Colonic mucosa (tissue), 4 donors: ENCODE results near the gene LPIN1. TPM values are rescaled to one million over a fixed set of nuclear protein-coding genes. Genes with fewer than 3 reads are reported as not detected.

Experiments used
- DNase-seq: peaks from one replicate; pipeline ENCODE4 v3.0.0-alpha.2; 2020
- H3K27ac ChIP-seq: fragments of 200-600 bp; one replicate; pipeline ENCODE4 v1.8.0; 2021
- H3K27me3 ChIP-seq: fragments of 200-600 bp; one replicate; pipeline ENCODE4 v1.8.0; 2021
- H3K36me3 ChIP-seq: fragments of 200-600 bp; one replicate; pipeline ENCODE4 v1.8.0; 2021
- H3K4me1 ChIP-seq: fragments of 200-600 bp; one replicate; pipeline ENCODE4 v1.8.0; 2021; ENCODE audit warnings: mild to moderate bottlenecking
- H3K4me3 ChIP-seq: fragments of 200-600 bp; one replicate; pipeline ENCODE4 v1.8.0; 2021
- H3K9ac ChIP-seq, 2 donors: one replicate each; pipeline ENCODE4 v1.7.0; 2013; ENCODE audit warnings: control low read depth in 2 of 2, low read depth in 2 of 2, low read length in 2 of 2
- H3K9me3 ChIP-seq: fragments of 200-600 bp; one replicate; pipeline ENCODE4 v1.8.0; 2021
- CTCF ChIP-seq: fragments of 200-600 bp; IDR thresholded peaks from one replicate; pipeline ENCODE4 v1.8.0; 2022; ENCODE audit warnings: antibody characterized with exemption, mild to moderate bottlenecking
- intact Hi-C: fragments of 100-400 bp; cut with DNase I; formaldehyde crosslinking; loops from one replicate; pipeline ENCODE4 v1.14.1; 2022
- total RNA-seq, 2 donors: library from RNA; stranded (reverse); fragmentation: NEBNext Ultra II Directional in 1 of 2; extraction: Animal tissue kit (Norgen Biotek cat#: 25700) in 1 of 2; gene quantifications; one replicate each; pipeline ENCODE4 v1.2.1, GENCODE V29; 2021
- donor health status: healthy.
- donor health status: DM: no; HTN: no; CAD: no.
- donor health status: DM: no; HTN: no; CAD: no.

LPIN1 gene
- total RNA-seq, 2 donors from 2014 or later: 17.3 to 45.7 TPM

GRCh38 chr2:11777886-11778415, 31.5 kb downstream of the LPIN1 start:
- intact Hi-C loops: loop anchor here (5.0 kb wide), 1 partner anchor 36 kb away; no protein-coding TSS in a partner anchor
- no peaks in the 10 kb centered on the region for H3K36me3 ChIP-seq

GRCh38 chr2:11778416-11778815, 32.0 kb downstream of the LPIN1 start:
- Histone ChIP-seq H3K4me1 (no peaks in the 10 kb centered on the region), H3K27me3 (no peaks in the 10 kb centered on the region), H3K36me3 (no peaks in the 10 kb centered on the region), H3K27ac (no peak overlapping the region), H3K4me3 (no peak overlapping the region), H3K9ac (no peak overlapping the region), H3K9me3 (no peaks in the 10 kb centered on the region)
- no peak for TF ChIP-seq CTCF
- intact Hi-C loops: loop anchor here (5.0 kb wide), 1 partner anchor 36 kb away; no protein-coding TSS in a partner anchor
- no peak for DNase-seq

More at GRCh38 chr2:11777886-11778415, 31.5 kb downstream of the LPIN1 start:
- no peak for DNase-seq
- Histone ChIP-seq H3K27me3 (no peaks in the 10 kb centered on the region), H3K9ac (no peak overlapping the region), H3K4me1 (no peaks in the 10 kb centered on the region), H3K27ac (no peak overlapping the region), H3K9me3 (no peaks in the 10 kb centered on the region), H3K4me3 (no peak overlapping the region)
- no peak for TF ChIP-seq CTCF

- TF ChIP-seq CTCF: peak; percentile 96
- H3K27ac ChIP-seq: no peak overlapping the region
- intact Hi-C loops: loop anchor here (5.0 kb wide), 1 partner anchor 37 kb away; no protein-coding TSS in a partner anchor
- no peak overlapping the region for H3K9ac ChIP-seq
- no peaks in the 10 kb centered on the region for H3K27me3 ChIP-seq
- peak; percentile 83 for DNase-seq
- H3K36me3 ChIP-seq: no peaks in the 10 kb centered on the region
- H3K4me3 ChIP-seq: no peak overlapping the region
- H3K4me1 ChIP-seq: no peaks in the 10 kb centered on the region
- H3K9me3 ChIP-seq: no peaks in the 10 kb centered on the region
Observed at GRCh38 chr2:11778923-11779757, 32.7 kb downstream of the LPIN1 start.

GRCh38 chr2:11781602-11782001, 35.2 kb downstream of the LPIN1 start:
- no peaks in the 10 kb centered on the region for H3K27me3 ChIP-seq
- H3K27ac ChIP-seq: no peak overlapping the region
- H3K4me1 ChIP-seq: no peaks in the 10 kb centered on the region
- intact Hi-C loops: no loop called here
- H3K36me3 ChIP-seq: no peaks in the 10 kb centered on the region
- no peak overlapping the region for H3K4me3 ChIP-seq
- no peak overlapping the region for H3K9ac ChIP-seq
- no peak for TF ChIP-seq CTCF
- H3K9me3 ChIP-seq: no peaks in the 10 kb centered on the region
- no peak for DNase-seq

- Histone ChIP-seq H3K4me1 (no peaks in the 10 kb centered on the region), H3K36me3 (no peaks in the 10 kb centered on the region), H3K4me3 (no peak overlapping the region), H3K27ac (no peak overlapping the region), H3K9ac (no peak overlapping the region), H3K27me3 (no peaks in the 10 kb centered on the region), H3K9me3 (no peaks in the 10 kb centered on the region)
- no peak for TF ChIP-seq CTCF
- intact Hi-C loops: no loop called here
- DNase-seq: no peak
Observed at GRCh38 chr2:11784280-11784679, 37.8 kb downstream of the LPIN1 start.
